Measurements from ENCODE around the gene RBBP4.
"Not testable (repeated sequence)": the region's sequence is repeated elsewhere in the genome, so short reads cannot be mapped to it uniquely, and the experiment has no call there.

RBBP4 gene

GRCh38 chr1:32693455-32694174, 42.6 kb downstream of the RBBP4 start:
- DNase-seq (ENCODE audit: low read depth in 2 of 2) = no peak

GRCh38 chr1:32695098-32695904, 44.3 kb downstream of the RBBP4 start:
- no peak for DNase-seq (ENCODE audit: low read depth in 2 of 2)

GRCh38 chr1:32696041-32696440, 45.0 kb downstream of the RBBP4 start:
- no peak for DNase-seq (ENCODE audit: low read depth in 2 of 2)

GRCh38 chr1:32696996-32697395, 46.0 kb downstream of the RBBP4 start:
- not testable (repeated sequence) for DNase-seq (ENCODE audit: low read depth in 2 of 2)

- DNase-seq (ENCODE audit: low read depth in 2 of 2) = no peak
Measured at GRCh38 chr1:32701421-32701911, 50.5 kb downstream of the RBBP4 start.

- DNase-seq (ENCODE audit: low read depth in 2 of 2) = no peak
Measured at GRCh38 chr1:32701951-32702598, 51.1 kb downstream of the RBBP4 start.

GRCh38 chr1:32702599-32703478, 51.8 kb downstream of the RBBP4 start, which contains the start of gene SYNC:
Gene SYNC, minus strand, starts transcription at chr1:32702770. Its CDS starts 110 bp downstream, at chr1:32702660.
- DNase-seq (ENCODE audit: low read depth in 2 of 2) = no peak

- no peak for DNase-seq (ENCODE audit: low read depth in 2 of 2)
Measured at GRCh38 chr1:32703479-32704291, 52.7 kb downstream of the RBBP4 start.

- DNase-seq (ENCODE audit: low read depth in 2 of 2) = no peak
Measured at GRCh38 chr1:32705516-32705915, 54.5 kb downstream of the RBBP4 start.

- DNase-seq (ENCODE audit: low read depth in 2 of 2) = no peak
Measured at GRCh38 chr1:32706491-32706890, 55.5 kb downstream of the RBBP4 start.

- DNase-seq (ENCODE audit: low read depth in 2 of 2) = no peak
Measured at GRCh38 chr1:32709075-32709474, 58.1 kb downstream of the RBBP4 start.

- no peak for DNase-seq (ENCODE audit: low read depth in 2 of 2)
Measured at GRCh38 chr1:32709476-32709875, 58.5 kb downstream of the RBBP4 start.

- DNase-seq (ENCODE audit: low read depth in 2 of 2) = not testable (repeated sequence)
Measured at GRCh38 chr1:32711221-32711620, 60.2 kb downstream of the RBBP4 start.

- DNase-seq (ENCODE audit: low read depth in 2 of 2) = no peak
Measured at GRCh38 chr1:32713081-32713480, 62.1 kb downstream of the RBBP4 start.

GRCh38 chr1:32714277-32714676, 63.3 kb downstream of the RBBP4 start:
- no peak for DNase-seq (ENCODE audit: low read depth in 2 of 2)

GRCh38 chr1:32715901-32716311, 64.9 kb downstream of the RBBP4 start:
- no peak for DNase-seq (ENCODE audit: low read depth in 2 of 2)

- DNase-seq (ENCODE audit: low read depth in 2 of 2) = no peak
Measured at GRCh38 chr1:32716312-32717148, 65.5 kb downstream of the RBBP4 start.

GRCh38 chr1:32717503-32717902, 66.5 kb downstream of the RBBP4 start:
- no peak for DNase-seq (ENCODE audit: low read depth in 2 of 2)

GRCh38 chr1:32718036-32718435, 67.0 kb downstream of the RBBP4 start:
- no peak for DNase-seq (ENCODE audit: low read depth in 2 of 2)

GRCh38 chr1:32718527-32718926, 67.5 kb downstream of the RBBP4 start:
- no peak for DNase-seq (ENCODE audit: low read depth in 2 of 2)
